GM12801 (cell line): ENCODE data around the gene SRGN.

Experiments
- TF ChIP-seq, protein P1 (sequence below): IDR thresholded peaks from one replicate; pipeline ENCODE4 v1.5.1; 2011; ENCODE audit warnings: control low read depth; ENCODE audit not compliant: insufficient read length; ENCODE audit errors: extremely low read depth

SRGN gene

DNA sequence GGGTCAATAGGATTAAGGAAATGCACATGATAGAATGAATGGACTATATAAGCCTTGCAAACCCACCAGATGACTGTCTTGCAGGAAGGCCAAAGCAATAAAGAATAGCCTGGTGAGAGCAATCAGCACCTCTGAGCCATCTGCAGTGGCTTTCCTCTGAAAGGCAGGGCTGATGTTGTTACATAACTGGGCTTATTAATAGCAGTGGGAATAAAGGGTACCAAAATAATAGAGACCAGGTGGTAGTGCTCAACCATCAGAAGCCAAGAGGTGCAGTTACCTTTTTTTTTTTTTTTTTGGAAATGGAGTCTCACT, 19.2 kb downstream of the SRGN start:
- TF ChIP-seq, protein P1, sequence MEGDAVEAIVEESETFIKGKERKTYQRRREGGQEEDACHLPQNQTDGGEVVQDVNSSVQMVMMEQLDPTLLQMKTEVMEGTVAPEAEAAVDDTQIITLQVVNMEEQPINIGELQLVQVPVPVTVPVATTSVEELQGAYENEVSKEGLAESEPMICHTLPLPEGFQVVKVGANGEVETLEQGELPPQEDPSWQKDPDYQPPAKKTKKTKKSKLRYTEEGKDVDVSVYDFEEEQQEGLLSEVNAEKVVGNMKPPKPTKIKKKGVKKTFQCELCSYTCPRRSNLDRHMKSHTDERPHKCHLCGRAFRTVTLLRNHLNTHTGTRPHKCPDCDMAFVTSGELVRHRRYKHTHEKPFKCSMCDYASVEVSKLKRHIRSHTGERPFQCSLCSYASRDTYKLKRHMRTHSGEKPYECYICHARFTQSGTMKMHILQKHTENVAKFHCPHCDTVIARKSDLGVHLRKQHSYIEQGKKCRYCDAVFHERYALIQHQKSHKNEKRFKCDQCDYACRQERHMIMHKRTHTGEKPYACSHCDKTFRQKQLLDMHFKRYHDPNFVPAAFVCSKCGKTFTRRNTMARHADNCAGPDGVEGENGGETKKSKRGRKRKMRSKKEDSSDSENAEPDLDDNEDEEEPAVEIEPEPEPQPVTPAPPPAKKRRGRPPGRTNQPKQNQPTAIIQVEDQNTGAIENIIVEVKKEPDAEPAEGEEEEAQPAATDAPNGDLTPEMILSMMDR = no peak

DNA sequence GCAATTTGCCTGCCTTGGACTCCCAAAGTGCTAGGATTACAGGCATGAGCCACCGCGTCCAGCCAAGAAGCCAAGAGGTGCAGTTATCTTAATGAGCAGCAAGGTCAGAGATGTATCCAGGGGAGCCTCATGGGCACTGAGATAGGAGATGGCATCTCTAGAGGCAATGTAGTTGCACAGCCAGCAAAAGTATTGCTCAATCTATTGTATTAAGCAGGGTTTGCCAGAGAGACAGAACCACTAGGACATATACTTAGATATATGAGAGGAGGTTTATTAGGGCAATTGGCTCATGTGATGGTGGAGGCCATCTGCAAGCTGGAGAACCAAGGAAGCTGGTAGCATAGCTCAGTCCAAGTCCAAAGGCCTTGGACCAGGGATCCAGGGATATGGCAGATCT, 19.8 kb downstream of the SRGN start:
- TF ChIP-seq, protein P1 = no peak

DNA sequence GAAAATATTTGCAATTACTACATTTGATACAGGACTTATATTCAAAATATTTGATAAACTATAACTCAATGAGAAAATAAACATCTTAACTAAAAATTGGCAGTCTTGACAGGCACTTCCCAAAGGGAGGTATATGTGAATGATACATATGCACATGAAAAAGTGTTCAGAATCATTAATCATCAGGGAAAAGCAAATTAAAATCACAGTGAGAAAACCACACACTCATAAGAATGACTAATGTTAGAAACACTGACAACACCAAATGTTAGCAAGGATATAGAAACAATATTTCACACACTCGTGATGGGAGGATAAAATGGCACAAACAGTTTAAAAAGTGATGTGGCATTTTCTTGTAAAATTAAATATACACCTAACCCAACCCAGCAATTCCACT, 32.0 kb downstream of the SRGN start:
- TF ChIP-seq, protein P1 = no peak

DNA sequence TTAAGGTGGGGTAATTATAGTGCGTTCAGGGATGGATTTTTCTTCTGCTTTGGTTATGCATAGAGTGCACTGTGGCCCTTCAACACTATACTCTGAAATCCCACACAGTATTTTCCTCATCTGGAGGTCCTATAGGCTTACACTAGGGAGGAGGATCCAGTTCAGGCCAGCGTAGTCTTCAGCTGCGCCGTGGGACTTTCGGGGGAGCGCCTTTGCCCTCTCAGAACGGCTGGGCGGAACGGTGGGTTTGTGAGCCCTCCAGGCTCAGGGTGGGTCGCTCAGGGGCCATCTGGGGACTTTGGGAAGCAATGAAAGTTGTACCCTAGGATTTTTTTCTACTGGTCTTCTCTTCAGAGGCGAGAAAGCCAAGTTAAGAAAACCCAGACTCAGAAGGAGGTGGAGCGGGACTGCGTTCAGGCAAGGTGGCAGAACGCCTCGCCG, 35.4 kb downstream of the SRGN start:
- TF ChIP-seq, protein P1 = no peak

DNA sequence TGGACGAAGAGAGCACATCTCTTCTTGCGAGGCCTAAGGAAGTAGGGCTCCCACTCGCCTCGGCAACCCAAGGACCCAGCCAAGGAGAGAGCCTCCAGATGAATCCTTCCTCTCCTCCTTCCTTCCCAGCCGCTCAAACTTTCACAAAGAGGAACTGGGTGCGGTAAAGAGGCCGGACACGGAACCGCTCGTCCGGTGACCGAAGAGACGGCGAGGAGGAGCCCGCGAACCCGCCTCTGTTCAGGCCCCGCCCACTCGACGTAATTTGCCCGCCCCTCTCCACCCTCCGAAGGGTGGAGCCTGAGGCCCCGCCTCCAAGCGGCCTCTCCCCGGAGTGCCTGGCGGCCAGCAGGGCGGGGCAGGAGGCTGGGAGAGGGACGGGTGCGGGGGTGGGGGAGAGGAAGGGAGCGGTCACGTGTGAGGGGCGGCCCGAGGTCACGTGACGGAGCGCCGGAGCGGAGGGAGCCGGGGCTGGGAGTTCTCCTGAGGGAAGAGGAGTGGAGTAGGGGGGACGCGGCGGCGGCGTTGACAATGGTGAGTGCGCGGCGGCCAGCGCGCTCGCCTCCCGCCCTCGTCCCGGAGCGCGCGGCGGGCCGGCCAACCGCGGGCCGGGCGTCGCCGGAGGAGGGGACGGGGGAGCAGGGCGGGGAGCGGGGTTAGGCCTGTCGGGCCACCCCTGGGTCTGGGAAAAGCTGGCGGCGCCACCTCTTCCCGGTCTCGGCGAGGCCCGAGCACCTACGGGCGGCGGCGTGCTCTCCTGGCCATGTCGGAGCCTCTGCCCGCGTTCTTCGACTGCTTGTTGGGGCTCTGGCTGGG, 36.1 kb downstream of the SRGN start, which contains the start of gene VPS26A:
TSS of gene VPS26A (plus strand) at position 432 of the 816 bp plus-strand sequence. CDS start at position 532, 100 bp downstream.
- TF ChIP-seq, protein P1 = no peak

DNA sequence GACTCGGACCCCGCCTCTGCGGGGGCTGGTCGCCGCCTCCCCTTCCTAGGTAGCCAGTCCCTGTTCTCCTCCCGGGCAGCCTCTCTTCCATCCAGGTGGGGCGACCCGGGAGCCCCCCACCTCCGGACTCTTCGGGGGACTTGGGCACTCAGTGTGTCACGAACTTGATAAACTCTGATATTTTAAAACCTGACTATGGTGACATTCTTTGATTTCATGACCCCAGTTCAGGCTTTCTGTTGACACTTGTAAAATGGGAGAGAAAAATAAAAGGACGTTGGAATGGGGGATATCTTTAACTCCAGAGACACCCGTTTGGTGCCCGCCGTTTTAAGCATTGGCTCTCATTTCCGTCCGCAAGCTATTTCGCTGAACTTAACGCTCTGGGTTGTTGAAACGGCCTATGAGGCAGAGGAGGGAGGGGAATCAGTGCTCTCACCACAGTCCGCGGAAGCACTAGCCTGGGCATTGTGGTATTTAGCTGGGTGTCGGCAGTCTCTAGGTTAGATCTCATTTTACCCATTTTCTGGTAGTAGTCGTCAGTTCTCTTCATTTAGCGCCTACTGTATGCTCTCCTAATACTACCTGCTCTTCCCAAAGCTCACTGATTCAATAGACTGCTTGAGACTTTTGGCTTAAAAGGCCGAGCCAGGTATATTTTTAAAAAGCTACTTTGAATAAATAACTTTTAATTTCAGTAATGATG, 36.8 kb downstream of the SRGN start:
- TF ChIP-seq, protein P1 = no peak

DNA sequence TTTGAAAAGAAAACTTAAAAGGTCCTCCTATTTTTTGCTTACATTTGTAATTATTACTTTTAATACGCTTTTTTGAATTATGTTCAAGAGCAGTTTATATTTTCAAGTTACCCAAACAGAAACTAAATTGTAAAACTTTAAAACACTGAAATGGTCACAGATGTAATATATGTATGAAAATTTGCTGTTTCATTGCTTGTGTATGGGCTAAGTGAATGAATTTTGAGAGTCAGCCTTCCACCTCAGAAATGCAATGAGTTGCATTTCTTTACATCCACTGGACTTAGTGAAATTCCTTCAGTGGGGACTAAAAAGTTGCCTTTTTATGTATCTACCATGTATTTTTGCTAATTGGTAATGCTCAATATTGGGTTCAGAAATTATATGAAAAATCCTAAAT, 37.7 kb downstream of the SRGN start:
- TF ChIP-seq, protein P1 = no peak
